OCI-LY1 (cell line): ENCODE results near the gene P3H2.

Experiments used
- EZH2 ChIP-seq: fragments of 200-600 bp; sonication (generic), shearing (Covaris generic); IDR thresholded peaks from 2 replicates; pipeline ENCODE4 v1.8.0; 2017; ENCODE audit warnings: borderline replicate concordance, mixed run types, mild to moderate bottlenecking, antibody characterized with exemption, low read length, moderate library complexity, mixed read lengths
- TF ChIP-seq, protein P1 (sequence below): fragments of 200-600 bp; sonication (generic), shearing (Covaris generic); IDR thresholded peaks from 2 replicates; pipeline ENCODE4 v1.5.1; 2017; ENCODE audit warnings: mild to moderate bottlenecking, antibody characterized with exemption, low read length, moderate library complexity, mixed read lengths

DNA sequence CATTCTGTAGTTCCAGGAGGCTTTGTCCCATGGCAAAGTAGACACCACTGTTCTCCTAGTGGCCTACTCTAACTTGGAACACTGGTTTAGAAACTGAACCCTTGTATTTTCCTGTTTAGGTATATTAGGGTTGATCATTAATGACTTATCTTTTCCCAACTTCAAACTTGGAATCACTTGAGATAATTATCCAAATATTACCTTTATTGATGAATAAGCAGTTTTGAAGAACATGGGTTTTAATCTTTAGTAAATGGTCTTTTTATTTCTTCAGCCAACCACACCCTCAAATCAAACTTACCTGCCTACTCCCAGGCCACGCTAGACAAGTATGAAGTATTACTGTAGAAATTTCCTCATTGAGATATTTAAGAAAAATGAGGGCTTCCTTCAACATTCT is 6.5 kb upstream of the P3H2 start:
- no peak for TF ChIP-seq EZH2
- TF ChIP-seq, protein P1, sequence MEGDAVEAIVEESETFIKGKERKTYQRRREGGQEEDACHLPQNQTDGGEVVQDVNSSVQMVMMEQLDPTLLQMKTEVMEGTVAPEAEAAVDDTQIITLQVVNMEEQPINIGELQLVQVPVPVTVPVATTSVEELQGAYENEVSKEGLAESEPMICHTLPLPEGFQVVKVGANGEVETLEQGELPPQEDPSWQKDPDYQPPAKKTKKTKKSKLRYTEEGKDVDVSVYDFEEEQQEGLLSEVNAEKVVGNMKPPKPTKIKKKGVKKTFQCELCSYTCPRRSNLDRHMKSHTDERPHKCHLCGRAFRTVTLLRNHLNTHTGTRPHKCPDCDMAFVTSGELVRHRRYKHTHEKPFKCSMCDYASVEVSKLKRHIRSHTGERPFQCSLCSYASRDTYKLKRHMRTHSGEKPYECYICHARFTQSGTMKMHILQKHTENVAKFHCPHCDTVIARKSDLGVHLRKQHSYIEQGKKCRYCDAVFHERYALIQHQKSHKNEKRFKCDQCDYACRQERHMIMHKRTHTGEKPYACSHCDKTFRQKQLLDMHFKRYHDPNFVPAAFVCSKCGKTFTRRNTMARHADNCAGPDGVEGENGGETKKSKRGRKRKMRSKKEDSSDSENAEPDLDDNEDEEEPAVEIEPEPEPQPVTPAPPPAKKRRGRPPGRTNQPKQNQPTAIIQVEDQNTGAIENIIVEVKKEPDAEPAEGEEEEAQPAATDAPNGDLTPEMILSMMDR, result no peak
